Measurements from ENCODE around the gene PDZRN3. TPM values are rescaled to one million over a fixed set of nuclear protein-coding genes. Genes with fewer than 3 reads are reported as not detected.

The PDZRN3 gene
- total and polyA plus RNA-seq, 3 donors from 2014 or later = 15.8 to 30.8 (median 23.1) TPM

DNA sequence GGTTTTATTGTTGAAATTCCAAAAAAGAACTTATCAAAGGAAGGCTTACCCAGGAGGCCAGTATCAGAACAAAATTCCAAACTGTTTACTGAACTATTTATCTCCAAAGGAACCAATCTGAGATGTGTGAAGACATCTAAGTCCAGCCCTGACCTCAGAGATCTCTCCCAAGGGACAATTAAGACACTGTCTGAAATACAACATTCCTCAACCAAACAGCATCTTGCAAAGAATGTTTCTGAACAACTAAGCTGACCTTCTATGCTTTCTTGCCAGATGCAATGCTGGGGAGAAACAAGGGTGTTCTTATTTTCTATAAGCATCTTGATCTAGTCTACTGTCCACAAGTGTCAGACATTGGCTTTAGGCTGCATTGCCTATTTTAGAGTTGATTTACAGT, 13.6 kb downstream of the PDZRN3 start:
- Histone ChIP-seq H3K27ac (no peak overlapping the region), H3K9me3 (no peaks in the 10 kb centered on the region), H3K36me3 (ENCODE audit: low read depth, missing control alignments) (no peaks in the 10 kb centered on the region), H3K27me3 (no peaks in the 10 kb centered on the region), H3K4me1 (no peaks in the 10 kb centered on the region), H3K4me3 (no peak overlapping the region)
- intact Hi-C loops (cut with DNase I; ENCODE audit: low total_unique reads) = no loop called here
- no peak for DNase-seq
- TF ChIP-seq POLR2A (IDR thresholded peaks at IDR 0.05) = no peak
- no peak for TF ChIP-seq CTCF (IDR thresholded peaks at IDR 0.05)

DNA sequence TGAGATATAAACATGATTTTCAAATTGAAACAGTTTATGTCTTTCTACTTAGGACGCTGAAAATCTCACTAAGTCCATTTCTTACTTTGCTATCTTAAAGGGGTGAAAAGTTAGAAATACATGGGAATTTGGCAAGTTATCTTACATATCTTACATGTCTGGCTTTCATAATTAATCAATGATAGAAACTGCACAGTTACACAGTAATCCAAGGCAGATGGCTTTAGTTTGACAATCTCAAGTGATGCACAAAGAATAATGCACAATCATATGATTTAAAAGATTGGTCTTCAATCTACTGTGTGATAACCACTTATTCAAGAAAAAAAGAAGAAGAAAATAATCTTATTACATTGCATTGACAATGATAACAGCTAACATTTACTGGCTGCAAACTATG, 14.2 kb downstream of the PDZRN3 start:
- no peak for DNase-seq
- Histone ChIP-seq H3K4me1 (no peaks in the 10 kb centered on the region), H3K4me3 (no peak overlapping the region), H3K27ac (no peak overlapping the region), H3K9me3 (no peaks in the 10 kb centered on the region), H3K27me3 (no peaks in the 10 kb centered on the region), H3K36me3 (ENCODE audit: low read depth, missing control alignments) (no peaks in the 10 kb centered on the region)
- intact Hi-C loops (cut with DNase I; ENCODE audit: low total_unique reads) = no loop called here
- 52 to 68% methylated on average over 1 of the region's 1 CpG for WGBS, 2 donors
- no peak for TF ChIP-seq POLR2A (IDR thresholded peaks at IDR 0.05)
- no peak for TF ChIP-seq CTCF (IDR thresholded peaks at IDR 0.05)

DNA sequence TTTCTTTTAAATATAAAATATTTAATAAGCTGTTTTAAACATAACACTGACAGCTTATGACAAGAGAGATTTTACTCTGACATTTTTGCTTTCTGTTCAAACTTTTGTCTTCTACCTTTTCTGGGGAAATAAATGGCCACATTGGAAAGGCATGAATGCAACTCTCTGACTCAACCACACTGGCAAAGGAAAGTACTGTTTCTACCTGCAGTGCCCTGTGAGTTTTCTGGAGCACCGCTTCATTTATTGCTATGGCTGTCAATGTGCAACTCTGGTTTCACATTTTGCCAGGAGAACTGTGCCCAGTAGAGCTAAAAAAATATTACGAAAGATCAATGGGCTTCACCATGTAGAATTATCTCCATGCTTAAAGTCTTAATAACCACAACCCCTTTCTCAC, 15.1 kb downstream of the PDZRN3 start:
- H3K4me3 ChIP-seq = no peak overlapping the region
- no peaks in the 10 kb centered on the region for H3K9me3 ChIP-seq
- intact Hi-C loops (cut with DNase I; ENCODE audit: low total_unique reads) = no loop called here
- TF ChIP-seq POLR2A (IDR thresholded peaks at IDR 0.05) (no peak), CTCF (IDR thresholded peaks at IDR 0.05) (no peak)
- 93 to 95% methylated on average over 2 of the region's 2 CpGs for WGBS, 2 donors
- H3K36me3 ChIP-seq (ENCODE audit: low read depth, missing control alignments) = no peaks in the 10 kb centered on the region
- no peaks in the 10 kb centered on the region for H3K27me3 ChIP-seq
- H3K27ac ChIP-seq = no peak overlapping the region
- no peak for DNase-seq
- H3K4me1 ChIP-seq = no peaks in the 10 kb centered on the region

GRCh38 chr3:73609315-73609641, 15.5 kb downstream of the PDZRN3 start:
- no peaks in the 10 kb centered on the region for H3K9me3 ChIP-seq
- no peaks in the 10 kb centered on the region for H3K27me3 ChIP-seq
- 85 to 89% methylated on average over 5 of the region's 5 CpGs for WGBS, 2 donors
- no peak overlapping the region for H3K4me3 ChIP-seq
- H3K27ac ChIP-seq = no peak overlapping the region
- intact Hi-C loops (cut with DNase I; ENCODE audit: low total_unique reads) = no loop called here
- no peak for DNase-seq
- TF ChIP-seq CTCF (IDR thresholded peaks at IDR 0.05) (no peak), POLR2A (IDR thresholded peaks at IDR 0.05) (no peak)
- no peaks in the 10 kb centered on the region for H3K36me3 ChIP-seq (ENCODE audit: low read depth, missing control alignments)
- H3K4me1 ChIP-seq = no peaks in the 10 kb centered on the region

- DNase-seq = no peak
- Histone ChIP-seq H3K9me3 (no peaks in the 10 kb centered on the region), H3K27me3 (no peaks in the 10 kb centered on the region), H3K36me3 (ENCODE audit: low read depth, missing control alignments) (no peaks in the 10 kb centered on the region), H3K4me1 (no peaks in the 10 kb centered on the region), H3K4me3 (no peak overlapping the region), H3K27ac (no peak overlapping the region)
- intact Hi-C loops (cut with DNase I; ENCODE audit: low total_unique reads) = no loop called here
- 82 to 88% methylated on average over 12 of the region's 12 CpGs for WGBS, 2 donors
- TF ChIP-seq CTCF (IDR thresholded peaks at IDR 0.05) (no peak), POLR2A (IDR thresholded peaks at IDR 0.05) (no peak)
Observed at GRCh38 chr3:73608456-73609314, 16.1 kb downstream of the PDZRN3 start.
